ENCODE data around the gene VBP1. TPM values are rescaled to one million over a fixed set of nuclear protein-coding genes. Genes with fewer than 3 reads are reported as not detected.

The VBP1 gene
- total RNA-seq, 1 donor from 2014 or later = 72.4 TPM

- TF ChIP-seq CTCF (conservative IDR thresholded peaks at IDR 0.05) = no peak
- no peak for DNase-seq (ENCODE audit: low read depth, low spot score)
- Mint-ChIP-seq H3K27me3 (ENCODE audit: low read depth) (no peaks in the 10 kb centered on the region), H3K36me3 (ENCODE audit: low read depth) (peaks cover 32% of the 10 kb centered on the region), H3K4me1 (no peaks in the 10 kb centered on the region), H3K9me3 (peaks cover 2% of the 10 kb centered on the region), H3K4me3 (no peak overlapping the region), H3K27ac (ENCODE audit: unreplicated experiment) (no peak overlapping the region)
These were observed 9.5 kb downstream of the VBP1 start for GRCh38 chrX:155225774-155226173.

GRCh38 chrX:155231163-155231562 lies 14.9 kb downstream of the VBP1 start:
- Mint-ChIP-seq H3K27ac (ENCODE audit: unreplicated experiment) (no peak overlapping the region), H3K4me3 (no peak overlapping the region), H3K9me3 (no peaks in the 10 kb centered on the region), H3K36me3 (ENCODE audit: low read depth) (peaks cover 14% of the 10 kb centered on the region), H3K4me1 (no peaks in the 10 kb centered on the region), H3K27me3 (ENCODE audit: low read depth) (no peaks in the 10 kb centered on the region)
- DNase-seq (ENCODE audit: low read depth, low spot score) = no peak
- TF ChIP-seq CTCF (conservative IDR thresholded peaks at IDR 0.05) = no peak

- TF ChIP-seq CTCF (conservative IDR thresholded peaks at IDR 0.05) = no peak
- peaks cover 22% of the 10 kb centered on the region for H3K36me3 Mint-ChIP-seq (ENCODE audit: low read depth)
- no peak overlapping the region for H3K4me3 Mint-ChIP-seq
- H3K27me3 Mint-ChIP-seq (ENCODE audit: low read depth) = no peaks in the 10 kb centered on the region
- H3K9me3 Mint-ChIP-seq = no peaks in the 10 kb centered on the region
- H3K27ac Mint-ChIP-seq (ENCODE audit: unreplicated experiment) = no peak overlapping the region
- no peak for DNase-seq (ENCODE audit: low read depth, low spot score)
- H3K4me1 Mint-ChIP-seq = no peaks in the 10 kb centered on the region
These were observed 19.6 kb downstream of the VBP1 start for GRCh38 chrX:155235891-155236290.

GRCh38 chrX:155237719-155238118 lies 21.5 kb downstream of the VBP1 start:
- H3K27me3 Mint-ChIP-seq (ENCODE audit: low read depth) = no peaks in the 10 kb centered on the region
- H3K4me3 Mint-ChIP-seq = no peak overlapping the region
- DNase-seq (ENCODE audit: low read depth, low spot score) = no peak
- no peak overlapping the region for H3K27ac Mint-ChIP-seq (ENCODE audit: unreplicated experiment)
- H3K4me1 Mint-ChIP-seq = no peaks in the 10 kb centered on the region
- H3K36me3 Mint-ChIP-seq (ENCODE audit: low read depth) = peaks cover 18% of the 10 kb centered on the region
- no peak for TF ChIP-seq CTCF (conservative IDR thresholded peaks at IDR 0.05)
- H3K9me3 Mint-ChIP-seq = peaks cover under 1% of the 10 kb centered on the region

GRCh38 chrX:155242300-155242699 lies 26.0 kb downstream of the VBP1 start:
- Mint-ChIP-seq H3K9me3 (peaks cover 12% of the 10 kb centered on the region), H3K4me3 (no peak overlapping the region), H3K27me3 (ENCODE audit: low read depth) (no peaks in the 10 kb centered on the region), H3K27ac (ENCODE audit: unreplicated experiment) (no peak overlapping the region), H3K4me1 (no peaks in the 10 kb centered on the region), H3K36me3 (ENCODE audit: low read depth) (peaks cover 26% of the 10 kb centered on the region)
- no peak for DNase-seq (ENCODE audit: low read depth, low spot score)
- TF ChIP-seq CTCF (conservative IDR thresholded peaks at IDR 0.05) = no peak

- DNase-seq (ENCODE audit: low read depth, low spot score) = no peak
- Mint-ChIP-seq H3K27me3 (ENCODE audit: low read depth) (no peaks in the 10 kb centered on the region), H3K4me1 (no peaks in the 10 kb centered on the region), H3K4me3 (no peak overlapping the region), H3K9me3 (peaks cover 12% of the 10 kb centered on the region), H3K36me3 (ENCODE audit: low read depth) (peaks cover 16% of the 10 kb centered on the region), H3K27ac (ENCODE audit: unreplicated experiment) (no peak overlapping the region)
- no peak for TF ChIP-seq CTCF (conservative IDR thresholded peaks at IDR 0.05)
These were observed 30.5 kb downstream of the VBP1 start for GRCh38 chrX:155246748-155247147.
